ENCODE measurements around the gene ARMC9. TPM values are rescaled to one million over a fixed set of nuclear protein-coding genes. Genes with fewer than 3 reads are reported as not detected.

ARMC9 gene
- total RNA-seq, 2 donors from 2014 or later, result 41.7 to 51.5 TPM

DNA sequence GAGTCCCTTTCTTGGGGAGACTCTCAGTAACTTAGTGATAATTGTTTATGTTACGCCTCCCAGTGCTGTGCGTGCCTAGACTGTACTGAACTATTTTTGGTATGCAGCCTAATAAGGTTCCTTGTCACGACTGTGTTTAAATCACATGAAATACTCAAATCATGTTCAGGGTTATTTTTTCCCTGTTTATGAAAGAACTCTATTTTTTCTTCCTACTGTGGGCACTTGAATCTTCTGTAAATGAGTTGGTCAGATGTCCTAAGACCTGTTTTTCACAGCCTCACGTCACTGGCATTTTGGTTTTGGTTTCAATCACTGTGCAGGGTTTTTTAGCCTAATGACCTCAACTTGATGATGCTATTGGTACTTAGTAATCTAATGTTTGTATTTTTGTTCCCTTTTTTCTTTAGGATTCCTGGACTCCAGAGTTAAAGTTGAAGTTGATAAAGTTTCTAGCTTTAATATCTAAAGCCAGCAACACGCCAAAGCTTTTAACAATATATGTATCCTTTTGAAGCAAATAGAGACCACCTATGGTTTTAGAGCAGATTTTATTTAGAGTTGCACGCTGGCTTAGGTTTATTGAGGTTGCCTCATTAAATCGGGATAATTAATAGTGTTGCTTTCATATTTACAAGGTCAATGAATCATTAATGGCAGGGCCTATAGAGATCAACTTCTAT is 24.0 kb downstream of the ARMC9 start:
- Mint-ChIP-seq H3K4me1 (no peaks in the 10 kb centered on the region), H3K27ac (no peak overlapping the region), H3K36me3 (ENCODE audit: low read depth) (peaks cover 52% of the 10 kb centered on the region), H3K4me3 (no peak overlapping the region), H3K9me3 (peaks cover 5% of the 10 kb centered on the region), H3K27me3 (ENCODE audit: insufficient read depth) (no peaks in the 10 kb centered on the region)
- Histone ChIP-seq H3K4me1 (ENCODE audit: control insufficient read depth, insufficient read depth, low read length) (no peaks in the 10 kb centered on the region), H3K36me3 (ENCODE audit: control insufficient read depth, insufficient read depth, low read length) (peaks cover 64% of the 10 kb centered on the region), H3K27ac (ENCODE audit: low read depth, low read length) (no peak overlapping the region), H3K4me3 (ENCODE audit: low read length) (no peak overlapping the region), H3K27me3 (ENCODE audit: control insufficient read depth, insufficient read depth, low read length, poor library complexity, severe bottlenecking) (no peaks in the 10 kb centered on the region), H3K9me3 (ENCODE audit: control insufficient read depth, low read length) (peaks cover 6% of the 10 kb centered on the region), H3K9ac (ENCODE audit: extremely low read depth, low read length, poor library complexity, severe bottlenecking) (no peak overlapping the region)
- no peak for DNase-seq
- WGBS, 2 experiments (ENCODE audit: insufficient coverage in 1 of 2, insufficient read length in 1 of 2), result 92 to 93% methylated on average over 6 to 7 of the region's 7 CpGs
- TF ChIP-seq, protein P1, sequence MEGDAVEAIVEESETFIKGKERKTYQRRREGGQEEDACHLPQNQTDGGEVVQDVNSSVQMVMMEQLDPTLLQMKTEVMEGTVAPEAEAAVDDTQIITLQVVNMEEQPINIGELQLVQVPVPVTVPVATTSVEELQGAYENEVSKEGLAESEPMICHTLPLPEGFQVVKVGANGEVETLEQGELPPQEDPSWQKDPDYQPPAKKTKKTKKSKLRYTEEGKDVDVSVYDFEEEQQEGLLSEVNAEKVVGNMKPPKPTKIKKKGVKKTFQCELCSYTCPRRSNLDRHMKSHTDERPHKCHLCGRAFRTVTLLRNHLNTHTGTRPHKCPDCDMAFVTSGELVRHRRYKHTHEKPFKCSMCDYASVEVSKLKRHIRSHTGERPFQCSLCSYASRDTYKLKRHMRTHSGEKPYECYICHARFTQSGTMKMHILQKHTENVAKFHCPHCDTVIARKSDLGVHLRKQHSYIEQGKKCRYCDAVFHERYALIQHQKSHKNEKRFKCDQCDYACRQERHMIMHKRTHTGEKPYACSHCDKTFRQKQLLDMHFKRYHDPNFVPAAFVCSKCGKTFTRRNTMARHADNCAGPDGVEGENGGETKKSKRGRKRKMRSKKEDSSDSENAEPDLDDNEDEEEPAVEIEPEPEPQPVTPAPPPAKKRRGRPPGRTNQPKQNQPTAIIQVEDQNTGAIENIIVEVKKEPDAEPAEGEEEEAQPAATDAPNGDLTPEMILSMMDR (conservative IDR thresholded peaks at IDR 0.05), result no peak

DNA sequence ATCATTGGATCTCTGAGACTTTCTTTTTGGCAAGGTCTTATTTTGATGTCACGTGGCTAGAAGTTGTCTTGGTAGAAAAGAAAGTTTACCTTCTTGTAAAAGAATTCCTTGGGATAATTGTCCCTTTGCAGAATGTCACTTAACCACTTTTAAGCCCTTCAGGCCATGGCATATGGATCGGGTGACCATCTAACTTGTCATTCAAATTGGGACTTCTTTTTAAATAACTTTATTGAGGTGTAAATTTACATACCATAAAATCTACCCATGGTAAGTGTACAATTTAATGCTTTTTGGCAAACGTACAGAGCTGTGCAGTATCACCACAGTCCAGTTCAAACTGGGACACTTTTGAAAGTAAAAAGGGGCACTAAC is 24.6 kb downstream of the ARMC9 start:
- Histone ChIP-seq H3K27me3 (ENCODE audit: control insufficient read depth, insufficient read depth, low read length, poor library complexity, severe bottlenecking) (no peaks in the 10 kb centered on the region), H3K27ac (ENCODE audit: low read depth, low read length) (no peak overlapping the region), H3K4me3 (ENCODE audit: low read length) (no peak overlapping the region), H3K9ac (ENCODE audit: extremely low read depth, low read length, poor library complexity, severe bottlenecking) (no peak overlapping the region), H3K4me1 (ENCODE audit: control insufficient read depth, insufficient read depth, low read length) (peaks cover 4% of the 10 kb centered on the region), H3K36me3 (ENCODE audit: control insufficient read depth, insufficient read depth, low read length) (peaks cover 60% of the 10 kb centered on the region), H3K9me3 (ENCODE audit: control insufficient read depth, low read length) (peaks cover 6% of the 10 kb centered on the region)
- Mint-ChIP-seq H3K4me1 (peaks cover under 1% of the 10 kb centered on the region), H3K27me3 (ENCODE audit: insufficient read depth) (no peaks in the 10 kb centered on the region), H3K9me3 (peaks cover 5% of the 10 kb centered on the region), H3K27ac (no peak overlapping the region), H3K36me3 (ENCODE audit: low read depth) (peaks cover 49% of the 10 kb centered on the region), H3K4me3 (no peak overlapping the region)
- no peak for DNase-seq
- 90 to 100% methylated on average over 1 to 3 of the region's 3 CpGs for WGBS, 2 experiments (ENCODE audit: insufficient coverage in 1 of 2, insufficient read length in 1 of 2)
- TF ChIP-seq, protein P1 (conservative IDR thresholded peaks at IDR 0.05), result no peak

DNA sequence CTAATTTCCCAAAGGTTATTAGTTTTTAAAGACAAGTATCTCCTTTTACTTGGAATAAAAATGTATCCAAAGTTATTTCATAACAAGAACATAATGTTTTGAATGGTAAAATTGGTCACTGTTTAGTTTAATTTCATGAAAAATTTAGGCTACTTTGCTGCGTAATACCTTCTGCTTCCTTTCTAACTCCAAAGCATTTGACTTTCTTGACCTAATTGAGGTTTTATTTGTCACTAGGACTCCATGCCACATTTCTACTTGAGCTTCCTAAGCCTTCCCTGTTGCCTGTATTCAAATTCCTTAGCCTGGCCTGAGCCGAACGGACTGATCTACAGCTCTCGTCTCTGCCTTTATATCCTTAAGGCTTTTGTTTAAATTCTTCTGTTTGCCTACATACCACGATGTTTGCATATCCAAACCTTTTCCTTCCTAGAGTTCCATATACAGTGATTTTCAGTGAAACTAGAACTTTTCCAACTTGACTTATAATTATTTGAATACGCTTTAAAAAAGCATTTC is 25.1 kb downstream of the ARMC9 start:
- peaks cover 56% of the 10 kb centered on the region for H3K36me3 ChIP-seq (ENCODE audit: control insufficient read depth, insufficient read depth, low read length)
- 66 to 75% methylated on average over 5 to 6 of the region's 6 CpGs for WGBS, 2 experiments (ENCODE audit: insufficient coverage in 1 of 2, insufficient read length in 1 of 2)
- no peak for DNase-seq
- Mint-ChIP-seq H3K4me1 (peaks cover 6% of the 10 kb centered on the region), H3K36me3 (ENCODE audit: low read depth) (peaks cover 44% of the 10 kb centered on the region), H3K27me3 (ENCODE audit: insufficient read depth) (no peaks in the 10 kb centered on the region), H3K27ac (no peak overlapping the region), H3K9me3 (peaks cover 5% of the 10 kb centered on the region), H3K4me3 (no peak overlapping the region)
- TF ChIP-seq, protein P1 (conservative IDR thresholded peaks at IDR 0.05), result no peak
- H3K4me1 ChIP-seq (ENCODE audit: control insufficient read depth, insufficient read depth, low read length), result peaks cover 9% of the 10 kb centered on the region
- peaks cover 6% of the 10 kb centered on the region for H3K9me3 ChIP-seq (ENCODE audit: control insufficient read depth, low read length)
- no peak overlapping the region for H3K27ac ChIP-seq (ENCODE audit: low read depth, low read length)
- H3K4me3 ChIP-seq (ENCODE audit: low read length), result no peak overlapping the region
- no peak overlapping the region for H3K9ac ChIP-seq (ENCODE audit: extremely low read depth, low read length, poor library complexity, severe bottlenecking)
- no peaks in the 10 kb centered on the region for H3K27me3 ChIP-seq (ENCODE audit: control insufficient read depth, insufficient read depth, low read length, poor library complexity, severe bottlenecking)
